GM19351 (cell line): ENCODE results near the gene ZNF366.

Experiments used
- ATAC-seq: cut with Tn5 transposase; IDR thresholded peaks from one replicate; pipeline ENCODE4 v1.9.1; 2021; ENCODE audit warnings: mild to moderate bottlenecking, moderate library complexity; ENCODE audit not compliant: unreplicated experiment

Gene ZNF366

GRCh38 chr5:72441862-72442540 lies 65.2 kb downstream of the ZNF366 start:
- ATAC-seq, result no peak

- no peak for ATAC-seq
These were observed 66.0 kb downstream of the ZNF366 start for GRCh38 chr5:72441094-72441723.

GRCh38 chr5:72440207-72440638 lies 67.0 kb downstream of the ZNF366 start:
- peak; percentile 66 for ATAC-seq

DNA sequence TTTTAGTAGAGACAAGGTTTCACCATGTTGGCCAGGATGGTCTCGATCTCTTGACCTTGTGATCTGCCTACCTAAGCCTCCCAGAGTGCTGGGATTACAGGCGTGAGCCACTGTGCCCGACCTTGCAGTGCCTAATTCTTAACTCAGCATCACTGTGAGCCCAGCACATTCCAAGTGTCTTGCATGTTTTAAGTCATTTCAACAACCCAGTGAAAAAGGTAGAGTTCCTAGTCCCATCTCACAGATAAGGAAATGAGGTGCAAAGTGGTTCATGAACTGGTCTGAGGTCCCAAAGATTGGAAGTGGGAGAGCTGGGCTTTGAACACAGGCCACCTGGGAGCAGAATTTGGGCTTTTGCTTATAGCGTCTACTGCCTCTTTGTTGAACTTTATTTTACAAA lies 68.0 kb downstream of the ZNF366 start:
- no peak for ATAC-seq

GRCh38 chr5:72438141-72438540 lies 69.1 kb downstream of the ZNF366 start:
- peak; percentile 46 for ATAC-seq

DNA sequence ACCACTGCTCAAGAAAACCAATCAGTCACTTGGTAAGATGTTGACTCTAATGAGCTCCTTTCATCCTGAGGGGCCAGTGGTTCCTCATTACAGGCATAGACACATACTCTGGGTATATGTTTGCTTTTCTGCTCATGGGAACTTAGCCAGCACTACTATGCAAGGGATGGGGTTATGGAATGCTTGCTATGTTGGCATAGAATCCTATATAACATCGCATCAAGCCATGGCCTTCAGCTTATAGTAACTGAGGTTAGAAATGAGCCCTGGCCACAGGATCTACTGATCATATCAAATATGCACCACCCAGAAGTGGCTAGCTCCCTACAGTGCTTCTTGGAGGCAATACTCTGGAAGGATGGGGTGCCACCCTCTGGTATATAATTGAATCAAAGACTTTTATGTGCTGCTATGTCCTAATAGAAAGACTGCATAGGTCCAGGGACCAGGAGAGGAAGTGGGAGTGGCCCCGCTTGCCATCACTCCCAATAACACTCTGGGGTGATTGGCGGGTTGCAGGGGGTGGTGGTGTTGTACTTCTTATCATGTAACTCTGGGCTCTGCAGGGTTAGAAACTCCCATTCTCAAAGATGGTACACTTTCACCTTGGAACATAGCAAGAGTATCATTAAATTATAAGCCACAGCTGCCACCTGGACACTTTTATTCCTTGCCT lies 70.3 kb downstream of the ZNF366 start:
- no peak for ATAC-seq

DNA sequence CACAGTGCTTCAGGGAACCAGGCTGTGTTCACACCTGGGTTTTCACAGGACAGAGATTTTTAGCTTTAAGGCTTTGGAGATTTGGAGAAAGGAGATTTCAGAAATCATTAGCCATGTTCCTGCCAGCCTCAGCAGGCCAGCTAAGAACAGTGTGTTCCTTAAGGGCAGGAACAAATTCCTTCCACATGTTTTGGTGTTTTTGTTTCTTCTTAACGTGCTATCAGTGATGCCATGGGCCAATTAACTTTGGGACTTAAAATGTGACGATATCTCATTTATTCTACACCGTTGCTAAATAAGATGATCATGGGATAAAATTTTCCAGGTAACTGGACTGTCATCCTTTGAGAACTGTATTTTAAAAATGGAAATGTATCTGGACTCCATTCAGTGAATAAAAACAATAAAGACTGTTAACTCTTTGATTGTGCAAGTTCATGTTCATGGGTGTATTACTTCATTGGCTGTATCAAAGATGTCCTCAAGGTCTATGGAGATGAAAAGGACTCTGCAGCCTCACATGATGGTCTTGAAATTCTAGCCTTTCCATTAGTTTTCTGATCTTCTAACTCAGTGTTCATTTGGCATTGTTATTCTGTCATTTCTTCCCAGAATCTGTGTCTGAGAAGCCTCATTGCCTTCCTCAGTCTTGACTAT lies 72.3 kb downstream of the ZNF366 start:
- ATAC-seq, result no peak

- no peak for ATAC-seq
These were observed 73.0 kb downstream of the ZNF366 start for GRCh38 chr5:72434056-72434780.

GRCh38 chr5:72433522-72433921 lies 73.7 kb downstream of the ZNF366 start:
- ATAC-seq, result no peak

- no peak for ATAC-seq
These were observed 78.5 kb downstream of the ZNF366 start for GRCh38 chr5:72428669-72429068.

DNA sequence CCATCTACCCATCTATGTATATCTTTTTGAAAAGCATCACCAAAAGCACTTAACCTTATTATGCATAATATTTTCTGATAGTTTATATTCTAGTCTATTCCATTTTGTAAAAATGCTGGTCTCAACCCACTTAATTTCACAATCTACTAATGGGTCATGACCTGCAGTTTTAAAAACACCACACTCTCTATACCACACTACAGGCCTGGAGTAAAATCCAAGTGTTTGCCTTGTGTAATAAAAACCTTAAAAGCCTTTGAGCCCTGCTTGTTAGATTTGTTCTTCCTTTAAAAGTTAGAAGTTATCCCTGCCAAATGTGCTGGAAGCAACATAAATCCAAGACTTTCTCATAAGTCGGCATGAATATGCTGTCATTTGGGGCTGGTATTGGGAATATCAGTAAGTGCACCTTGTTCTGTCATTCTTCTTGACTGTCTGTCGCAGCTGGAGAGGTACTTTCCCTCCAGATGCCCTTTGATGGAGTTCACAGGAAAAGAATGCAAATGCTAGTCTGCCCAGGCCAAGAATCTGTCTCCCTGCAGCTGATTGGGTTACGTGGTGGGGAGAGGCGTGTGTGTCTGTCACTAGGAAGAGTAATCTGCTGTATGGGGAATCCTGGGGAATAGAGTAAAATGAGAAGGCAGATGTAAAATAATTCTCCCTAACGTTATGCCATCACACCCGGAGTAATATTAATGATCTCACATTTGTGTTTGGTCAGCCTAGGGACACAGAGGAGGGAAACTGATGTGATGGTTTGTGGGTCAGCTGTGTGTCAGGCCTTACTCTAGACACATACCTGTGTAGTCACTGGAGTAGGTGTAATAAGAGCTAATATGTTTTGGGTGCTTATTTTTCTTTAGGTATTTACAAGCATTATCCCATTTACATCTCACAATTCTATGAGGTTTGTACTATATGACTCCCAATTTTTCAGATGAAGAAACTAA lies 79.4 kb downstream of the ZNF366 start:
- ATAC-seq, result no peak

DNA sequence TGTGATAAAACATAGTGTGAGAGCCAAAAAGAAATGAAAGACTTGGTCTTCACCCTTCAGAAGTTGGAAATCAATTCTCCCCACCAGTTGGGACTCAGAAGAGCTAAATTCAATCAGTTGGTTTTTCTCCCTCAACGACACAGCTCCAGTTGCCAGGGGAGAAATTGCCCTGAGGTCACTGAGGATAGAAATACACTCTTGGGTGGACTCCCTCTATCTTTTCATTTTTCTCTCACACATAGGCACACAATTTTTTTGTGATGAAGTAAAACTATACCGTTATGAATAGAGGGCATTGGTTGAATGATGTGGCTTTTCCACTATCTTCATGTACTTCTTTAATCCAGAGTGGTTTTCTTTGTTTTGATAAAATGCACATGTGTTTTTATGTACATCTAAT lies 80.2 kb downstream of the ZNF366 start:
- ATAC-seq, result no peak

DNA sequence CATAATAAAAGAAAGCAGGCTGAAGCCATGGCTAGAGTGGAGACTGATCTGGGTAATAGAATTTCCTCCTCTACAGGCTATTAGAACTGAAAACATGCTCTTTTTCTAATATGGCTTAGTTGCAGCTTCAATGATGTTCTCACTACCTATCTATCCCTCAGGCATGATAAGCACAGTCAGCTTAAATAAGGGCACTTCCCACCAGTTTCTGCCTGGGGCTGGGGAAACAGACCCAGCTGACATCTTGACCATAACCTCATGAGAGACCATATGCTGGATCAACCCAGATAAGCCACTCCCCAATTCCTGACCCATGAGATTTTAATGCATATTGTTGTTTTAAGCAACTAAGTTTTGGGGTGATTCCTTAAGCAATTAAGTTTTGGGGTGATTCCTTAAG lies 81.2 kb downstream of the ZNF366 start:
- no peak for ATAC-seq

- no peak for ATAC-seq
These were observed 88.9 kb downstream of the ZNF366 start for GRCh38 chr5:72418271-72418670.

DNA sequence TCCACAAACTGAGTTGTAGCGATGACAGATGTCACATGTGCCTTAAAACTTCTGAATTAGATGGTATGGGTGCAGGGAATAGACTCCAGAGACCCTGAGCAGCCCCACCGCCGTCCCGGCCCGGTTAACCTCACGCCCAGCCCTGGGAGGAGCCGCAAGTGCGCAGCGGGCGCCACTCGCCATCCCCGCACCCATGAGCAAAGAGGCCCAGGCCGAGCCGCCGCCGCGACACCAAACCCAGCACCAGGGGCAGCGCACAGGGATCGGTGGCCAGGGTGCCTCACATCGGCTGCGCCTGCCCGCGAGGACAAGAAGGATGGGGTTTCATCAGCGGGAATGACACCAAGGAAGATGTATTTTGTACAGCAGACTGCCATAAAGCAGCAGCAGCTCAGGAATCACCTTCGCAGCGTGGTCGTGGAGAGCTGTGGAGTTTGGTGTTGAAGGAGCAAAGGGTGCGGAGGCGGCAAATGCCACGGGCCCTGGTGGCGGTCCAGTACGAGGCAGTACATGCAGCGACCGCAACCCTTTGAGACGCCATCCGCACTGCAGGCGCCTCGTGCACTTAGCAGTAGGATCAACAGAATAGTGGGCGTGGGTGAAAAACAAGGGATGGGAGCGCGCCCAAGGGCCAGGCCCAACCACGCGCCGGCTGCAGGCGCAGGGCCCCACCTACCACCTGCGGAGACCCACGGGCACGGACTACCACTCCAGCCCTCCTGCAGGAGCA lies 89.7 kb downstream of the ZNF366 start:
- ATAC-seq, result no peak

DNA sequence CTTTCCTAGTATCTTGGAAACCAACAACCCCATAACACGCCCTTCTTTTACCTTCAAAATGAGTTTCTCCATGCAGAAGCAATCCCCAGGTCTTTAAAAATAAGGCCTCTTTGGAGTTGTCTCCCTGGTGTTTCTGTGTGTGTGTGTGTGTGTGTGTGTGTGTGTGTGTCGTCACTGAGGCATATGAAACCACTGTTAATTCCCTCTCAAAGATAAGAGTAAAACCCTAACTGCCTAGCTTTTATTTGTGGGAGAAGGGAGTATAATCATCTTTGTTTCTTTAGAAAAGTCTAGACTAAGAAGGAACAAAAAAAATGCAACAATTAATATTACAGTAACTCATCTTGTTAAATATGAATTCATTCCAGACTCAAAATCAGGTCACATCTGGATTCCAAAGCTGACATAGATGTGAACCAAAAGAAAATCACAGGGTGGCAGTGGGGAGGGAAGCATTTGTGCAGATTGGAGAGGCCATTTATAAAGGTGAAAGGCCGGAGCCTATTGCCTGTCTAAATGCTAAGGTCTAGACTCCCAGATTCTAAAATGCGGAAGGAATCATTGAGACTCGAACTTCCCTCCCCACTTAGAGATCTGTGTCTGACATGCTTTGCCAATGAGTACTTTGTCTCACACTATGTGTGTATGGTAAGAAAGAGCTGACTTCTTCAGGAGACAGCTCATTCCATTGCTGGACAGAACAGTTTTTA lies 91.4 kb downstream of the ZNF366 start:
- no peak for ATAC-seq

DNA sequence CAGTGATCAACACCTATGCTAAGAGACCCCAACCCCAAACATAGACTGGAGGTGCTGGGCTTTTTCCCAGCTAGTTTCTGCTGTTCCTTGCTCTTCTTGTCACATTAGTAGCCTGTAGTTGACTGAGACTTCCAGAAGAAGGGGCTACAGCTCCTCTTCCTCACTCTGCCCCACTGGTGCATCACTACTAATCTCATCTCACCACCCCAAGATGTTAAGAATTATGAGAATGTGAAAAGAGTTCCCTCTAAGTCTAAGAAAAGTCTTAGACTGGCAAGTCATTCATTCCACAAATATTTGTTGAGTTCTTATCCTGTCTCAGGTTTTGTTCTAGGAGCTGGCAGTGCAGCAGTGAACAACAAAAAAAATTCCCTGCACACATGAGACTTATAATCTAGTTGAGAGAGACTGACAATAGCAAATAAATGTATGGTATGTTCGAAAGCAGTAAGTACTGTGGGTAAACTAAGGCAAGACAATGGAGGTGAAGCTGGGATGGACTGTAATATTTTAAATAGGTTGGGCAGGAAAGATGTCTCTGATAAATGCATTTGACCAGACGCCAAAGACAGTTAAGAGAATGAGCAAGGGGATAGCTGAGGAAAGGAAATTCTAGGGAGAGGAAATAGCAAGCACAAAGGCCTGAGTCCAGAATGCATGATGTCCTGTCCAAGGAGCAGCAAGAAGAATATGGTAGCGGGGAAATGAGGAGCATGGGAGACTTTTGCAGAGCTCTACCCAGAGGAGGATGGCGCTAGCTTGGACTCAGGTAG lies 94.7 kb downstream of the ZNF366 start:
- ATAC-seq, result no peak
